DND-41 (cell line): ENCODE measurements around the gene SLC2A9.

ENCODE experiments used
- CTCF ChIP-seq: IDR thresholded peaks from 2 replicates; pipeline ENCODE4 v1.5.1; 2012; ENCODE audit warnings: borderline replicate concordance, low read length, moderate library complexity, mild to moderate bottlenecking; ENCODE audit not compliant: poor library complexity, severe bottlenecking; ENCODE audit errors: extremely low read depth
- EZH2 ChIP-seq: IDR thresholded peaks from 3 replicates; pipeline ENCODE4 v1.6.1; 2012; ENCODE audit warnings: borderline replicate concordance, low read depth, mild to moderate bottlenecking, moderate library complexity, low read length, inconsistent platforms; ENCODE audit not compliant: severe bottlenecking

- no peak for TF ChIP-seq EZH2
- TF ChIP-seq CTCF: no peak
Measured at GRCh38 chr4:10001757-10002156, 19.5 kb downstream of the SLC2A9 start.
